ENCODE measurements around the gene ANKRD35.
A peak's percentile ranks its signal among the peaks of the same experiment; 100 is the strongest.

The ANKRD35 gene

GRCh38 chr1:145878724-145879123, 6.9 kb downstream of the ANKRD35 start:
- TF ChIP-seq CTCF (IDR thresholded peaks at IDR 0.05; ENCODE audit: unreplicated experiment in 3 of 3): no peak
- peaks cover 22% of the 10 kb centered on the region for H3K27me3 Mint-ChIP-seq (ENCODE audit: low read depth)
- H3K4me1 Mint-ChIP-seq: peaks cover 6% of the 10 kb centered on the region
- H3K27ac Mint-ChIP-seq: no peak overlapping the region
- H3K4me3 Mint-ChIP-seq: no peak overlapping the region
- H3K9me3 Mint-ChIP-seq: no peaks in the 10 kb centered on the region
- no peaks in the 10 kb centered on the region for H3K36me3 Mint-ChIP-seq (ENCODE audit: low read depth)

GRCh38 chr1:145877923-145878486, 7.7 kb downstream of the ANKRD35 start:
- TF ChIP-seq CTCF (IDR thresholded peaks at IDR 0.05; ENCODE audit: unreplicated experiment in 3 of 3): no peak
- Mint-ChIP-seq H3K9me3 (no peaks in the 10 kb centered on the region), H3K36me3 (ENCODE audit: low read depth) (no peaks in the 10 kb centered on the region), H3K27me3 (ENCODE audit: low read depth) (peaks cover 19% of the 10 kb centered on the region), H3K27ac (no peak overlapping the region), H3K4me3 (no peak overlapping the region), H3K4me1 (peaks cover 8% of the 10 kb centered on the region)

GRCh38 chr1:145874646-145875045, 11.0 kb downstream of the ANKRD35 start:
- Mint-ChIP-seq H3K27ac (no peak overlapping the region), H3K36me3 (ENCODE audit: low read depth) (no peaks in the 10 kb centered on the region), H3K4me1 (peaks cover 25% of the 10 kb centered on the region), H3K4me3 (no peak overlapping the region), H3K9me3 (no peaks in the 10 kb centered on the region), H3K27me3 (ENCODE audit: low read depth) (peaks cover 28% of the 10 kb centered on the region)
- no peak for TF ChIP-seq CTCF (IDR thresholded peaks at IDR 0.05; ENCODE audit: unreplicated experiment in 3 of 3)

GRCh38 chr1:145871994-145872924, 13.4 kb downstream of the ANKRD35 start:
- peaks cover 28% of the 10 kb centered on the region for H3K27me3 Mint-ChIP-seq (ENCODE audit: low read depth)
- peak overlapping the region; percentile 87 to 97 (median 95) for H3K27ac Mint-ChIP-seq
- H3K9me3 Mint-ChIP-seq: no peaks in the 10 kb centered on the region
- peak overlapping the region; percentile 81 to 89 (median 85) for H3K4me3 Mint-ChIP-seq
- peaks cover 25% of the 10 kb centered on the region for H3K4me1 Mint-ChIP-seq
- no peak for TF ChIP-seq CTCF (IDR thresholded peaks at IDR 0.05; ENCODE audit: unreplicated experiment in 3 of 3)
- no peaks in the 10 kb centered on the region for H3K36me3 Mint-ChIP-seq (ENCODE audit: low read depth)

GRCh38 chr1:145868232-145868631, 17.4 kb downstream of the ANKRD35 start:
- H3K4me3 Mint-ChIP-seq: no peak overlapping the region
- H3K27ac Mint-ChIP-seq: no peak overlapping the region
- H3K4me1 Mint-ChIP-seq: peaks cover 29% of the 10 kb centered on the region
- no peaks in the 10 kb centered on the region for H3K9me3 Mint-ChIP-seq
- peaks cover 5% of the 10 kb centered on the region for H3K36me3 Mint-ChIP-seq (ENCODE audit: low read depth)
- peaks cover 22% of the 10 kb centered on the region for H3K27me3 Mint-ChIP-seq (ENCODE audit: low read depth)
- TF ChIP-seq CTCF (IDR thresholded peaks at IDR 0.05; ENCODE audit: unreplicated experiment in 3 of 3): no peak
